Common myeloid progenitor, CD34-positive (primary cell): ENCODE data around the gene UNC50.
A peak's percentile ranks its signal among the peaks of the same experiment; 100 is the strongest.

Source experiments
- CTCF ChIA-PET: fragments of 350-600 bp; sonication (Branson Sonifier 250); formaldehyde crosslinking; loops from one replicate; lab custom pipeline; 2021; ENCODE audit warnings: antibody characterized with exemption; lab: Charles Lee
- POLR2A ChIA-PET: fragments of 350-600 bp; sonication (Branson Sonifier 250); formaldehyde crosslinking; loops from one replicate; lab custom pipeline; 2021; ENCODE audit warnings: antibody characterized with exemption; lab: Charles Lee
- DNase-seq, 3 donors: peaks; one replicate each; pipeline versions ENCODE4 v3.0.0 to v3.0.0-alpha.2; 2013
- H3K27ac ChIP-seq, 2 experiments: 1 replicate in 1 of 2; 2 replicates in 1 of 2; pipeline ENCODE4 v1.7.0; 2013; ENCODE audit warnings: inconsistent platforms in 2 of 2, low read length in 2 of 2, mild to moderate bottlenecking in 2 of 2, low read depth in 1 of 2, moderate library complexity in 1 of 2; ENCODE audit not compliant: severe bottlenecking in 2 of 2, insufficient read depth in 1 of 2, poor library complexity in 1 of 2
- H3K27me3 ChIP-seq, 5 experiments: replicated peaks in 2 of 5; 1 replicate in 3 of 5; 2 replicates in 2 of 5; pipeline versions ENCODE4 v1.6.1 to v1.7.0; 2013; ENCODE audit warnings: low read length in 4 of 5, mild to moderate bottlenecking in 2 of 5, moderate library complexity in 2 of 5, inconsistent platforms in 1 of 5; ENCODE audit not compliant: insufficient read depth in 5 of 5, control insufficient read depth in 4 of 5
- H3K36me3 ChIP-seq, 4 experiments: 1 replicate in 2 of 4; 2 replicates in 2 of 4; pipeline versions ENCODE4 v1.6.1 to v1.7.0; 2013; ENCODE audit warnings: low read length in 3 of 4, control low read depth in 1 of 4, mild to moderate bottlenecking in 1 of 4; ENCODE audit not compliant: control insufficient read depth in 4 of 4, insufficient read depth in 4 of 4
- H3K4me1 ChIP-seq, 4 experiments: 1 replicate in 3 of 4; 2 replicates in 1 of 4; pipeline versions ENCODE4 v1.6.1 to v1.7.1; 2013; ENCODE audit warnings: low read length in 3 of 4, mild to moderate bottlenecking in 3 of 4, control low read depth in 1 of 4, inconsistent platforms in 1 of 4, moderate library complexity in 1 of 4; ENCODE audit not compliant: control insufficient read depth in 4 of 4, insufficient read depth in 4 of 4; ENCODE audit errors: control extremely low read depth in 1 of 4
- H3K4me3 ChIP-seq, 7 experiments: 1 replicate in 4 of 7; 2 replicates in 3 of 7; pipeline versions ENCODE4 v1.5.1 to v1.7.0; 2013; ENCODE audit warnings: mild to moderate bottlenecking in 7 of 7, low read length in 6 of 7, moderate library complexity in 6 of 7, inconsistent platforms in 2 of 7, low read depth in 2 of 7, control low read depth in 1 of 7; ENCODE audit not compliant: insufficient read depth in 4 of 7, control insufficient read depth in 1 of 7; ENCODE audit errors: extremely low read depth in 1 of 7
- H3K9me3 ChIP-seq, 5 experiments: 1 replicate in 4 of 5; 2 replicates in 1 of 5; pipeline versions ENCODE4 v1.6.1 to v1.7.1; 2013; ENCODE audit warnings: low read length in 4 of 5, mild to moderate bottlenecking in 2 of 5, inconsistent platforms in 1 of 5, low read depth in 1 of 5, moderate library complexity in 1 of 5; ENCODE audit not compliant: control insufficient read depth in 4 of 5, insufficient read depth in 2 of 5; ENCODE audit errors: control extremely low read depth in 1 of 5
- WGBS: methylation state at CpG from one replicate; pipeline ENCODE4 v1.1.5; 2013; ENCODE audit not compliant: insufficient coverage; 5-methylcytosine and 5-hydroxymethylcytosine counted together

UNC50 gene

DNA sequence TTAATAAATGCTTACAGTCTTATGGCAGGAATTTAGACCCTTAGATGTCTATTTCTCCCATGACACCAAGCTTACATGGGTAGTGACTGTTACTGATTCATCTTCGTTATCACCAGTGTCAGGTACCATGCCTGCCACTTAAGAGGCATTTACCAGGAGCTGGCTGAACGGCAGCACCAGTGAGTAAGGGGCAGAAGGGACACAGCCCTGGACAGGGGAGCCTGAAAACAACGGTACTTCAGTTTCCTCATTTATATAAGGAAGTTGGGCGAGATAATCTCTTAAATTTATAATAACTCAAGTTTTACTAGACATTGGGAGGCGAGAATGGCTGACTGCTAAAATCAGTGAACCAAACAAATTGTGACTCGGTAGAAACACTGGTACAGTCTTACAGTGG, 1.3 kb upstream of the UNC50 start:
- ChIA-PET POLR2A (interaction anchor here (0.5 kb wide), 1 partner anchor 876 kb away, joined by 4 read pairs; no protein-coding TSS in a partner anchor), CTCF (interaction anchor here (1.2 kb wide), 1 partner anchor 24 kb away, joined by 5 read pairs; no protein-coding TSS in a partner anchor)
- H3K4me1 ChIP-seq, result peaks cover 20 to 38% (median 32%) of the 10 kb centered on the region in 4 experiments
- no peaks in the 10 kb centered on the region for H3K27me3 ChIP-seq
- peak in 2 of 3 donors; percentile 46 to 63 for DNase-seq
- H3K27ac ChIP-seq, result peak overlapping the region; percentile 97 to 99
- no peaks in the 10 kb centered on the region for H3K9me3 ChIP-seq
- peak overlapping the region in 6 of 7 experiments; percentile 75 to 95 (median 93) for H3K4me3 ChIP-seq
- H3K36me3 ChIP-seq, result peaks cover 4 to 25% (median 18%) of the 10 kb centered on the region in 4 experiments
- 31% methylated on average over 2 of the region's 6 CpGs for WGBS

GRCh38 chr2:98607741-98608115, 661 bp upstream of the UNC50 start:
- 2% methylated on average over 5 of the region's 7 CpGs for WGBS
- DNase-seq, result no peak
- ChIA-PET POLR2A (interaction anchor here (0.5 to 1.0 kb wide), 2 partner anchors 16 to 875 kb away, joined by 4 to 5 read pairs; no protein-coding TSS in a partner anchor), CTCF (no interaction called here)
- H3K4me3 ChIP-seq, result peak overlapping the region; percentile 75 to 95 (median 92)
- H3K27ac ChIP-seq, result peak overlapping the region; percentile 97 to 99
- no peaks in the 10 kb centered on the region for H3K27me3 ChIP-seq
- peaks cover 20 to 38% (median 32%) of the 10 kb centered on the region in 4 experiments for H3K4me1 ChIP-seq
- no peaks in the 10 kb centered on the region for H3K9me3 ChIP-seq
- H3K36me3 ChIP-seq, result peaks cover 4 to 25% (median 18%) of the 10 kb centered on the region in 4 experiments

GRCh38 chr2:98608962-98609604, 694 bp downstream of the UNC50 start:
- H3K4me1 ChIP-seq, result peaks cover 20 to 38% (median 32%) of the 10 kb centered on the region in 4 experiments
- peak overlapping the region; percentile 75 to 95 (median 92) for H3K4me3 ChIP-seq
- H3K27ac ChIP-seq, result peak overlapping the region; percentile 97 to 99
- H3K36me3 ChIP-seq, result peaks cover 4 to 29% (median 17%) of the 10 kb centered on the region in 4 experiments
- no peaks in the 10 kb centered on the region for H3K27me3 ChIP-seq
- ChIA-PET POLR2A (no interaction called here), CTCF (interaction anchor here (1.0 to 1.2 kb wide), 2 partner anchors 11 to 213 kb away, joined by 3 read pairs; no protein-coding TSS in a partner anchor)
- no peaks in the 10 kb centered on the region for H3K9me3 ChIP-seq
- DNase-seq, result peak in 2 of 3 donors; percentile 41 to 55
- 6% methylated on average over 23 of the region's 29 CpGs for WGBS

GRCh38 chr2:98614024-98614739, 5.8 kb downstream of the UNC50 start:
- CTCF ChIA-PET, result no interaction called here
- Histone ChIP-seq H3K36me3 (peaks cover 7 to 67% (median 43%) of the 10 kb centered on the region in 4 experiments), H3K9me3 (no peaks in the 10 kb centered on the region), H3K27me3 (no peaks in the 10 kb centered on the region), H3K27ac (no peak overlapping the region), H3K4me3 (no peak overlapping the region), H3K4me1 (peaks cover 6 to 16% (median 12%) of the 10 kb centered on the region in 4 experiments)
- POLR2A ChIA-PET, result no interaction called here
- no peak for DNase-seq
- WGBS, result 100% methylated on average over 9 of the region's 9 CpGs

- Histone ChIP-seq H3K27ac (no peak overlapping the region), H3K9me3 (no peaks in the 10 kb centered on the region), H3K36me3 (peaks cover 7 to 65% (median 41%) of the 10 kb centered on the region in 4 experiments), H3K4me1 (peaks cover 0 to 3% (median 2%) of the 10 kb centered on the region in 4 experiments), H3K27me3 (no peaks in the 10 kb centered on the region), H3K4me3 (no peak overlapping the region)
- WGBS, result 100% methylated on average over 5 of the region's 5 CpGs
- CTCF ChIA-PET, result no interaction called here
- POLR2A ChIA-PET, result no interaction called here
- peak in 2 of 3 donors; percentile 19 to 26 for DNase-seq
Measured at GRCh38 chr2:98615481-98615880, 7.1 kb downstream of the UNC50 start.

DNA sequence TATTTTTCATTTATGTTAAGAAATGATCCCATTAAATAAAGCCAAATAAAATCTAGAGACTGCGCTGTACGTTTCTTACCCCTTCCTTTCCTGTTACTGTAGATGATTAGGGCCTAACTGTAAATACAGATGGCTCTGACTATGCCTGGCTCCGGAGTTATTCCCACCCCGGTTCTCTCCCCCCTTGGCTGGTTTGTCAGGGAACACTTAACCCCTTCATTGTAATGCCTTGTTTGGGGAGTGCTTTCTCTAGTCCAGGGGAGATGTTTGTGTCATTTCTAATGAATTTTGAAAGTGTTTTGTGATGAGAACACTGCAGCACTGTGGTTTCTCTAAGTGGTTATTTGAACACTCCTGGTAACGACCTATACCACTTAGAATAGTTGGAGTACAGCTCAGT, 8.8 kb downstream of the UNC50 start:
- H3K27ac ChIP-seq, result no peak overlapping the region
- 64% methylated on average over 3 of the region's 5 CpGs for WGBS
- ChIA-PET POLR2A (no interaction called here), CTCF (no interaction called here)
- peaks cover 13 to 68% (median 38%) of the 10 kb centered on the region in 4 experiments for H3K36me3 ChIP-seq
- no peaks in the 10 kb centered on the region for H3K9me3 ChIP-seq
- no peaks in the 10 kb centered on the region for H3K27me3 ChIP-seq
- no peak overlapping the region for H3K4me3 ChIP-seq
- no peak for DNase-seq
- H3K4me1 ChIP-seq, result no peaks in the 10 kb centered on the region
